ENCODE data around the gene GIPR. TPM values are rescaled to one million over a fixed set of nuclear protein-coding genes. Genes with fewer than 3 reads are reported as not detected.
A peak's percentile ranks its signal among the peaks of the same experiment; 100 is the strongest.

The GIPR gene
- total RNA-seq, 1 experiment from 2014 or later, result 0.45 TPM

GRCh38 chr19:45643927-45644771 lies 23.9 kb upstream of the GIPR start:
- Histone ChIP-seq H3K4me3 (ENCODE audit: low read depth, low read length, poor library complexity, severe bottlenecking) (no peak overlapping the region), H3K9me3 (ENCODE audit: low read depth, low read length, poor library complexity, severe bottlenecking) (no peaks in the 10 kb centered on the region), H3K36me3 (ENCODE audit: insufficient read depth, low read length, poor library complexity, severe bottlenecking) (no peaks in the 10 kb centered on the region), H3K27ac (ENCODE audit: low read depth, low read length, poor library complexity, severe bottlenecking) (no peak overlapping the region), H3K4me1 (ENCODE audit: insufficient read depth, low read length, poor library complexity, severe bottlenecking) (peaks cover 21% of the 10 kb centered on the region), H3K27me3 (replicated peaks; ENCODE audit: insufficient read depth, low read depth, low read length, poor library complexity) (no peaks in the 10 kb centered on the region)
- intact Hi-C loops (cut with micrococcal nuclease; ENCODE audit: unreplicated experiment), result loop anchor here (1.0 to 5.0 kb wide), 5 partner anchors 37 to 217 kb away; partner anchors contain the start of gene VASP
- BruUV-seq (replicated peaks), result no TSS peak
- TF ChIP-seq EZH2 (IDR thresholded peaks at IDR 0.05; ENCODE audit: borderline replicate concordance, low read depth, low read length, poor library complexity, severe bottlenecking) (no peak), CTCF (conservative IDR thresholded peaks at IDR 0.05; ENCODE audit: low read depth, low read length) (no peak)
- no peak for DNase-seq (ENCODE audit: low spot score)
- POLR2A ChIA-PET (ENCODE audit: low non-redundant PET), result no interaction called here
- CTCF ChIA-PET, result no interaction called here

DNA sequence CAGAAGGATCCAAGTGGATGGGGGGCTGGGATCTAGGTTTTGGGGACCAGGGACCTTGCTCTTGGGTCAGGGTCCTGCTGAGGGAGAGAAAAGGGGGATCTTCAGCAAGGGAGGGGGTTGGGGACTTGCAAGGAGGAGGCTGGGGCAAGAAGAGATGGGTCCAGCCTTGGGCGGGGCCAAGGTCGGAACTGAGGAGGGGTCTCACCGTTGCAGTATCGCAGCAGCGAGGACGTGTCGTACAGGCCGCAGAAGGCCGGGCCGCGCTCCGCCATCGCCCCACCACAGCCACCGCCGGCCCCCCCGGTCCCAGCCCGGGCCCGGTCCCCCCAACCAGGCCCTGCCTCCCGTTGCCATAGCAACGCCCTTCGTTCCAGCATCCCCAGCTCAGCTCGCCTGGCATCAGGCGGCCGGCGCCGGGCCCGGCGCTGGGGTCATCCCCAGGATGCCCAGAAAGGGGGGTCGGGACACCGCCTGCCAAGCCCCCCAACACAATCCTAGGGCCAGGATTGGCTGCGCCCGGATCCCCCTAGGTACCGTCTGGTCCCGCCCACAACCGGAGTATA lies 22.9 kb upstream of the GIPR start:
- Histone ChIP-seq H3K4me3 (ENCODE audit: low read depth, low read length, poor library complexity, severe bottlenecking) (peak overlapping the region; percentile 43), H3K27me3 (replicated peaks; ENCODE audit: insufficient read depth, low read depth, low read length, poor library complexity) (no peaks in the 10 kb centered on the region), H3K27ac (ENCODE audit: low read depth, low read length, poor library complexity, severe bottlenecking) (no peak overlapping the region), H3K9me3 (ENCODE audit: low read depth, low read length, poor library complexity, severe bottlenecking) (no peaks in the 10 kb centered on the region), H3K36me3 (ENCODE audit: insufficient read depth, low read length, poor library complexity, severe bottlenecking) (no peaks in the 10 kb centered on the region), H3K4me1 (ENCODE audit: insufficient read depth, low read length, poor library complexity, severe bottlenecking) (peaks cover 21% of the 10 kb centered on the region)
- TF ChIP-seq EZH2 (IDR thresholded peaks at IDR 0.05; ENCODE audit: borderline replicate concordance, low read depth, low read length, poor library complexity, severe bottlenecking) (no peak), CTCF (conservative IDR thresholded peaks at IDR 0.05; ENCODE audit: low read depth, low read length) (no peak)
- no TSS peak for BruUV-seq (replicated peaks)
- ChIA-PET POLR2A (ENCODE audit: low non-redundant PET) (no interaction called here), CTCF (interaction anchor here (0.6 to 0.7 kb wide), 2 partner anchors 60 to 235 kb away, joined by 4 to 10 read pairs; no protein-coding TSS in a partner anchor)
- intact Hi-C loops (cut with micrococcal nuclease; ENCODE audit: unreplicated experiment), result no loop called here
- no peak for DNase-seq (ENCODE audit: low spot score)

- intact Hi-C loops (cut with micrococcal nuclease; ENCODE audit: unreplicated experiment), result no loop called here
- Histone ChIP-seq H3K27ac (ENCODE audit: low read depth, low read length, poor library complexity, severe bottlenecking) (no peak overlapping the region), H3K27me3 (replicated peaks; ENCODE audit: insufficient read depth, low read depth, low read length, poor library complexity) (no peaks in the 10 kb centered on the region), H3K4me3 (ENCODE audit: low read depth, low read length, poor library complexity, severe bottlenecking) (peak overlapping the region; percentile 43), H3K4me1 (ENCODE audit: insufficient read depth, low read length, poor library complexity, severe bottlenecking) (peaks cover 21% of the 10 kb centered on the region), H3K9me3 (ENCODE audit: low read depth, low read length, poor library complexity, severe bottlenecking) (no peaks in the 10 kb centered on the region), H3K36me3 (ENCODE audit: insufficient read depth, low read length, poor library complexity, severe bottlenecking) (no peaks in the 10 kb centered on the region)
- TF ChIP-seq CTCF (conservative IDR thresholded peaks at IDR 0.05; ENCODE audit: low read depth, low read length), result no peak
- DNase-seq (ENCODE audit: low spot score), result peak; percentile 97
- ChIA-PET CTCF (interaction anchor here (0.6 to 0.7 kb wide), 3 partner anchors 61 to 842 kb away, joined by 3 to 4 read pairs (median 3); no protein-coding TSS in a partner anchor), POLR2A (ENCODE audit: low non-redundant PET) (no interaction called here)
- no TSS peak for BruUV-seq (replicated peaks)
Measured at GRCh38 chr19:45645631-45646344, 22.2 kb upstream of the GIPR start.

All from A673 (cell line).